Measurements from ENCODE around the gene RAPGEF2. TPM values are rescaled to one million over a fixed set of nuclear protein-coding genes. Genes with fewer than 3 reads are reported as not detected.

The RAPGEF2 gene
- total and polyA plus RNA-seq, 2 donors (not counting 1 experiment from before 2014, with no cell fraction given), result 10.9 to 45.8 TPM

DNA sequence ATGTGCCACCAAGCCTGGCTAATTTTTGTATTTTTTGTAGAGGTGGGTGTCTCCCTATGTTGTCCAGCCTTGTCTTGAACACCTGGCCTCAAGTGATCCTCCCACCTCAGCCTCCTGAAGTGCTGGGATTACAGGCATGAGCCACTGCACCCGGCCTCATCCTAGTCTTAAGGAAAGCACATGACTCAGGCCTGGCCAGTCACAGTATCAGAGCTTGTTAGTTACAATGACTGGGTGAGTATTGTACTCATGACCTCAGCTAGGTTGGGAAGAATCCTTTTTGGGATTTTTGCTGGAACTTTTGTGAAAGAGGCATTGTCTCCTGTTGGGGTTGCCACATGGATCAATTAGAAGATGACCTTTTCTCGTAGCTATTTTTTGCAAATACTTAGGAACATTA is 292.8 kb downstream of the RAPGEF2 start:
- Histone ChIP-seq H3K4me2 (replicated peaks; ENCODE audit: low read depth, low read length, poor library complexity, severe bottlenecking) (no peak overlapping the region), H3K9me3 (ENCODE audit: control extremely low read depth in 1 of 3, control insufficient read depth in 2 of 3, insufficient read depth in 1 of 3, low read length in 2 of 3) (no peaks in the 10 kb centered on the region), H3K79me2 (ENCODE audit: control insufficient read depth, insufficient read depth, low read length) (no peaks in the 10 kb centered on the region), H3K27me3 (replicated peaks in 1 of 4; ENCODE audit: control extremely low read depth in 1 of 4, control insufficient read depth in 3 of 4, insufficient read depth in 4 of 4, low read length in 3 of 4) (peaks cover 0 to 2% (median 0%) of the 10 kb centered on the region in 4 experiments), H3K4me1 (ENCODE audit: control insufficient read depth in 2 of 2, insufficient read depth in 2 of 2, low read length in 2 of 2) (no peaks in the 10 kb centered on the region), H3K36me3 (replicated peaks in 1 of 2; ENCODE audit: control extremely low read depth in 1 of 2, control insufficient read depth in 1 of 2, extremely low read depth in 1 of 2, insufficient read depth in 2 of 2, low read length in 1 of 2) (no peaks in the 10 kb centered on the region), H3K4me3 (ENCODE audit: control extremely low read depth in 1 of 5, extremely low read depth in 1 of 5, insufficient read depth in 1 of 5, low read depth in 2 of 5, low read length in 4 of 5) (no peak overlapping the region), H3K9ac (ENCODE audit: low read length) (no peak overlapping the region), H4K20me1 (ENCODE audit: control insufficient read depth, insufficient read depth, low read length, poor library complexity, severe bottlenecking) (no peaks in the 10 kb centered on the region), H2AFZ (ENCODE audit: insufficient read depth, low read depth, low read length, poor library complexity, severe bottlenecking) (no peak overlapping the region), H3K27ac (ENCODE audit: low read length in 2 of 2) (no peak overlapping the region)
- Mint-ChIP-seq H3K27me3 (peaks cover 2% of the 10 kb centered on the region), H3K4me3 (no peak overlapping the region), H3K4me1 (no peaks in the 10 kb centered on the region), H3K27ac (no peak overlapping the region), H3K9me3 (ENCODE audit: insufficient read depth) (no peaks in the 10 kb centered on the region)
- WGBS (ENCODE audit: insufficient coverage), result 100% methylated on average over 2 of the region's 2 CpGs
- ATAC-seq (ENCODE audit: low read depth) (no peak), DNase-seq (no peak)
- intact Hi-C loops (cut with micrococcal nuclease), result no loop called here
- POLR2A ChIA-PET, result no interaction called here
- CTCF ChIA-PET, result no interaction called here
- TF ChIP-seq EZH2 (IDR thresholded peaks at IDR 0.05; ENCODE audit: borderline replicate concordance, insufficient read depth, low read depth, low read length, poor library complexity, severe bottlenecking), result no peak
- TF ChIP-seq, protein P1, sequence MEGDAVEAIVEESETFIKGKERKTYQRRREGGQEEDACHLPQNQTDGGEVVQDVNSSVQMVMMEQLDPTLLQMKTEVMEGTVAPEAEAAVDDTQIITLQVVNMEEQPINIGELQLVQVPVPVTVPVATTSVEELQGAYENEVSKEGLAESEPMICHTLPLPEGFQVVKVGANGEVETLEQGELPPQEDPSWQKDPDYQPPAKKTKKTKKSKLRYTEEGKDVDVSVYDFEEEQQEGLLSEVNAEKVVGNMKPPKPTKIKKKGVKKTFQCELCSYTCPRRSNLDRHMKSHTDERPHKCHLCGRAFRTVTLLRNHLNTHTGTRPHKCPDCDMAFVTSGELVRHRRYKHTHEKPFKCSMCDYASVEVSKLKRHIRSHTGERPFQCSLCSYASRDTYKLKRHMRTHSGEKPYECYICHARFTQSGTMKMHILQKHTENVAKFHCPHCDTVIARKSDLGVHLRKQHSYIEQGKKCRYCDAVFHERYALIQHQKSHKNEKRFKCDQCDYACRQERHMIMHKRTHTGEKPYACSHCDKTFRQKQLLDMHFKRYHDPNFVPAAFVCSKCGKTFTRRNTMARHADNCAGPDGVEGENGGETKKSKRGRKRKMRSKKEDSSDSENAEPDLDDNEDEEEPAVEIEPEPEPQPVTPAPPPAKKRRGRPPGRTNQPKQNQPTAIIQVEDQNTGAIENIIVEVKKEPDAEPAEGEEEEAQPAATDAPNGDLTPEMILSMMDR (IDR thresholded peaks at IDR 0.05), result no peak

DNA sequence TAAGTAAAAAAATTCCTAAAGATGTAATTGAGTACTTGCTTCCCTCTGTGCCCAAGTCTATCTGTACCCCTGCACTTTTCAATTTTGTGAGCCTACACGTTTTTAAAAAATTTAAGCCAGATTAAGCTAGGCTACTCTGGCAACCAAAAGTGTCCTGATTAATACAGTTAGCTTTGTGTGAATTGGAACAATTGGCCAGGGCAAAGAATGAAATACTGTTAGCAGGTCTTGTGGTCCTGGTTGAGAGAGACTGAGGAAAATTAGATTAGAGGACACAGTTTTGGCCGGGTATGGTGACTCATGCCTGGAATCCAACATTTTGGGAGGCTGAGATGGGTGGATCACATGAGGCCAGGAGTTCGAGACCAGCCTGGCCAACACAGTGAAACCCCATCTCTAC is 293.3 kb downstream of the RAPGEF2 start:
- no peaks in the 10 kb centered on the region for H3K79me2 ChIP-seq (ENCODE audit: control insufficient read depth, insufficient read depth, low read length)
- DNase-seq, result no peak
- no peak overlapping the region for H3K4me3 ChIP-seq (ENCODE audit: control extremely low read depth in 1 of 5, extremely low read depth in 1 of 5, insufficient read depth in 1 of 5, low read depth in 2 of 5, low read length in 4 of 5)
- no peak overlapping the region for H3K4me2 ChIP-seq (replicated peaks; ENCODE audit: low read depth, low read length, poor library complexity, severe bottlenecking)
- H3K4me1 ChIP-seq (ENCODE audit: control insufficient read depth in 2 of 2, insufficient read depth in 2 of 2, low read length in 2 of 2), result peaks cover 0 to 2% of the 10 kb centered on the region in 2 donors
- Mint-ChIP-seq H3K4me3 (no peak overlapping the region), H3K27me3 (peaks cover 3% of the 10 kb centered on the region), H3K27ac (no peak overlapping the region), H3K9me3 (ENCODE audit: insufficient read depth) (no peaks in the 10 kb centered on the region), H3K4me1 (no peaks in the 10 kb centered on the region)
- WGBS (ENCODE audit: insufficient coverage), result 100% methylated on average over 2 of the region's 3 CpGs
- intact Hi-C loops (cut with micrococcal nuclease), result no loop called here
- no peaks in the 10 kb centered on the region for H3K9me3 ChIP-seq (ENCODE audit: control extremely low read depth in 1 of 3, control insufficient read depth in 2 of 3, insufficient read depth in 1 of 3, low read length in 2 of 3)
- H3K36me3 ChIP-seq (replicated peaks in 1 of 2; ENCODE audit: control extremely low read depth in 1 of 2, control insufficient read depth in 1 of 2, extremely low read depth in 1 of 2, insufficient read depth in 2 of 2, low read length in 1 of 2), result no peaks in the 10 kb centered on the region
- no peak overlapping the region for H2AFZ ChIP-seq (ENCODE audit: insufficient read depth, low read depth, low read length, poor library complexity, severe bottlenecking)
- H4K20me1 ChIP-seq (ENCODE audit: control insufficient read depth, insufficient read depth, low read length, poor library complexity, severe bottlenecking), result no peaks in the 10 kb centered on the region
- CTCF ChIA-PET, result no interaction called here
- TF ChIP-seq EZH2 (IDR thresholded peaks at IDR 0.05; ENCODE audit: borderline replicate concordance, insufficient read depth, low read depth, low read length, poor library complexity, severe bottlenecking), result no peak
- TF ChIP-seq, protein P1 (IDR thresholded peaks at IDR 0.05), result no peak
- peaks cover 0 to 2% (median 0%) of the 10 kb centered on the region in 4 experiments for H3K27me3 ChIP-seq (replicated peaks in 1 of 4; ENCODE audit: control extremely low read depth in 1 of 4, control insufficient read depth in 3 of 4, insufficient read depth in 4 of 4, low read length in 3 of 4)
- no peak overlapping the region for H3K27ac ChIP-seq (ENCODE audit: low read length in 2 of 2)
- no peak for ATAC-seq (ENCODE audit: low read depth)
- POLR2A ChIA-PET, result no interaction called here
- no peak overlapping the region for H3K9ac ChIP-seq (ENCODE audit: low read length)

Measured in B cell (primary cell).